SK-N-MC (cell line): ENCODE results near the gene RTN4RL1.

Source experiments
- EZH2 ChIP-seq: fragments of 200-600 bp; sonication (generic); IDR thresholded peaks from one replicate; pipeline ENCODE4 v1.6.1; 2017; ENCODE audit warnings: antibody characterized with exemption
- FOXP2 ChIP-seq: optimal IDR thresholded peaks from 2 replicates; pipeline ENCODE3; 2011; ENCODE audit warnings: mild to moderate bottlenecking, moderate library complexity; ENCODE audit not compliant: insufficient read depth; ENCODE audit errors: extremely low read length, control extremely low read depth
- POLR2AphosphoS5 ChIP-seq: IDR thresholded peaks from 2 replicates; pipeline ENCODE4 v1.6.1; 2012; ENCODE audit warnings: mild to moderate bottlenecking, low read depth, low read length, borderline replicate concordance

DNA sequence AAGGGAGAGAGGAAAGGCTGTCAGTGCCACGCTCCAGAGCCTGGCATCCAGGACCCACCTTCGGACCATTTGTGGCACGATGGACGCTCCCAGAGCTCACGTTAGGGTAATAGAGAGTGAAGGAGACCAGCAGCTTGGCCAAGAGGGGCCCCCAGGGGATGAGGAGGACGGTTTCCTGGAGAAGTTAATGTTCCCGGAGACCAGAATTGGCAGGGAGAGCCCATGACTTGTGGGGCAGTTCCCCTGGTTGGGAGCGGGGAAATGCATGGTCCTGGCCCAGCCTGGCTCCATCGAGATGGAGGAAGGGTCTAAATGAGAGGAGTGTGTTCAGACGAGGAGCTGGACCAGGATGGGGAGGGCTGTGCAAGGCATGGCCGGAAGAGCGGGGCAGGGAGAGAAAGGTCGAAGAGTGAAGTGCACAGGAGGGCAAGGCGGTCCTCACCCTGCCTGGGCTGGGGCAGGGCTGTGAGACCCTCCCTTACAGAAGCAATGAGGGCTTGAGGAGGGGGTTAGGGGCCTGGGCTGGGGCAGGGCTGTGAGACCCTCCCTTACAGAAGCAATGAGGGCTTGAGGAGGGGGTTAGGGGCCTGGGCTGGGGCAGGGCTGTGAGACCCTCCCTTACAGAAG, 26.9 kb upstream of the RTN4RL1 start:
- TF ChIP-seq POLR2AphosphoS5 (no peak), EZH2 (no peak), FOXP2 (no peak)
